ENCODE data around the gene NEK6.

The NEK6 gene

DNA sequence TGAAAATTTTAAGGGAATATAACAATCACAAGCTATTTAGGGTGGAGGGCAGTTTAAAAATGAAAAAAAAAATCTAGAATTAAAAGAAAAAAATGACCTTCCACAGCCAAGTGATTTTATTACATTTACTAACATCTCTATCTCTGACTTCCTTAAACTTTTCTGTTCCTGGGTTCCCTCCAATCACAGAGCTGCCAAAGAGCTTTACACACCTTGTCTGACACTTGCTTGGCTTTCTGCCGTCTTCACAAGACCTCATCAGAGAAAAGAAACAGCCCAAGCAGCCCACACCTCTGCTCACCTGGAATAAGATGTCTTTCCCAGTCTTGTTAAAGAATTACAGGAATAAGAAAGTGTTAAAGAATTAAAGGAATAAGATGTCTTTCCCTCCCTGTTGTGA lies 118.6 kb downstream of the NEK6 start:
- H3K27ac ChIP-seq: no peak overlapping the region

GRCh38 chr9:124377551-124378406 lies 120.0 kb downstream of the NEK6 start:
- TF ChIP-seq, protein P1, sequence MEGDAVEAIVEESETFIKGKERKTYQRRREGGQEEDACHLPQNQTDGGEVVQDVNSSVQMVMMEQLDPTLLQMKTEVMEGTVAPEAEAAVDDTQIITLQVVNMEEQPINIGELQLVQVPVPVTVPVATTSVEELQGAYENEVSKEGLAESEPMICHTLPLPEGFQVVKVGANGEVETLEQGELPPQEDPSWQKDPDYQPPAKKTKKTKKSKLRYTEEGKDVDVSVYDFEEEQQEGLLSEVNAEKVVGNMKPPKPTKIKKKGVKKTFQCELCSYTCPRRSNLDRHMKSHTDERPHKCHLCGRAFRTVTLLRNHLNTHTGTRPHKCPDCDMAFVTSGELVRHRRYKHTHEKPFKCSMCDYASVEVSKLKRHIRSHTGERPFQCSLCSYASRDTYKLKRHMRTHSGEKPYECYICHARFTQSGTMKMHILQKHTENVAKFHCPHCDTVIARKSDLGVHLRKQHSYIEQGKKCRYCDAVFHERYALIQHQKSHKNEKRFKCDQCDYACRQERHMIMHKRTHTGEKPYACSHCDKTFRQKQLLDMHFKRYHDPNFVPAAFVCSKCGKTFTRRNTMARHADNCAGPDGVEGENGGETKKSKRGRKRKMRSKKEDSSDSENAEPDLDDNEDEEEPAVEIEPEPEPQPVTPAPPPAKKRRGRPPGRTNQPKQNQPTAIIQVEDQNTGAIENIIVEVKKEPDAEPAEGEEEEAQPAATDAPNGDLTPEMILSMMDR (IDR thresholded peaks at IDR 0.05): no peak
- TF ChIP-seq ZFX (IDR thresholded peaks at IDR 0.05; ENCODE audit: borderline replicate concordance): no peak
- no peak overlapping the region for H3K27ac ChIP-seq

More for the DNA sequence above, 118.6 kb downstream of the NEK6 start:
- TF ChIP-seq, protein P1 (IDR thresholded peaks at IDR 0.05): no peak
- no peak for TF ChIP-seq ZFX (IDR thresholded peaks at IDR 0.05; ENCODE audit: borderline replicate concordance)

DNA sequence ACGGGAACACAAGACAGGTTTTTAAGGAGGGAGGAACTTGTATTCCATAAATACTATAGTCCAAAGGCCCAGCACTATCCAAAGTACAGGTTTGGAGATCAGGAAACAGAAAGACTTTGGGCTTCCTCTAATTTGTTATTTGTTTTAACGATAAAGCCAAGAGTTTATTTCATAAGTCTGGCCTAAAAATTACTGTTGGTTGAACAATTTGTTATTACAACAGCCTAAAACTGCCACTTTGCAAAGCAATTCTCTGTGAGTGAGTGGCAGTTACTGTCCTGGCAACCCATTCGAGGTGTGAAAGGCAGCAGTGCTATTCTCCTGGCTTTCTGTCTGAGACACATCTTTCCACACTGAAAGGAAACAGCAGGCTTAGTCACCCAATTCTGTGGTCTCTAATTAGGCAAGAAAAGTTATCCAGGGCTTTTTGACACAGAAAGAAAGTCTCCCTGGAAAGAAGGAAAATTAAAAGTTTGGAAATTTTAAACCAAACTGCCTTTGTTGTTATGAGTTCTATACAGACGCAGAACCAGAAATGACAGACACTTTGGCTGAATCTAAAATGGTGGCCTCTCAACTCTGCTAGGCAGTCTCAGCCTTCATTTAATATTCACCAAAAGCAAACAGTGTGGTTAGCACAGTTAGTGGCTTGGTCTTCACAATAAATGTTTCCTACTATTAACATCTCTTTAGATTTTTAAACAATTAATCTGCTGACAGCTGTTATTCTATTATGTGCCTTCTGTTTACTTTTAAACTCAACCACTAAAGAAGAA lies 123.6 kb downstream of the NEK6 start:
- TF ChIP-seq, protein P1 (IDR thresholded peaks at IDR 0.05): no peak
- TF ChIP-seq ZFX (IDR thresholded peaks at IDR 0.05; ENCODE audit: borderline replicate concordance): no peak
- H3K27ac ChIP-seq: no peak overlapping the region

DNA sequence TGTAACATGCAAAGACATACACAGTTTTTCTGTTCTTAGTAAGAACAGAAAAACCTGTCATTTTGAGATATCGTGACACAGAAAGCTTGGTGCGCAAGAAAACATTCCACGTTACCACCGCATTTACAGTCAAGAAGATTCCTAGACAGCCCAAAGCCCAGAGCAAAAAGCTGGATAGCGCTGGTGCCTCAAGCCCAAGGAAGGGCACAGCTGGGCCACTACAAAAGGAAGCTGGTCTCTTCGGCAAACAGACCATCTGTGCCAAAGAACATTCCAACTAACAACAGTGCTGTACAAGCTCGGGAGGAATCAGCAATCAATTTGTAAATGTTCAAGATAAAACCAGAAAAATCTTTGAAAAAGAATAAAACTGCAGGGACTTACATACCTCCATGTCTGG lies 126.5 kb downstream of the NEK6 start:
- no peak overlapping the region for H3K27ac ChIP-seq
- no peak for TF ChIP-seq ZFX (IDR thresholded peaks at IDR 0.05; ENCODE audit: borderline replicate concordance)
- TF ChIP-seq, protein P1 (IDR thresholded peaks at IDR 0.05): no peak

- no peak overlapping the region for H3K27ac ChIP-seq
- TF ChIP-seq ZFX (IDR thresholded peaks at IDR 0.05; ENCODE audit: borderline replicate concordance): no peak
- TF ChIP-seq, protein P1 (IDR thresholded peaks at IDR 0.05): no peak
Observed at GRCh38 chr9:124384846-124385245, 127.1 kb downstream of the NEK6 start.

- H3K27ac ChIP-seq: no peak overlapping the region
- no peak for TF ChIP-seq ZFX (IDR thresholded peaks at IDR 0.05; ENCODE audit: borderline replicate concordance)
- TF ChIP-seq, protein P1 (IDR thresholded peaks at IDR 0.05): no peak
Observed at GRCh38 chr9:124385623-124386022, 127.9 kb downstream of the NEK6 start.

GRCh38 chr9:124386201-124386600 lies 128.5 kb downstream of the NEK6 start:
- TF ChIP-seq ZFX (IDR thresholded peaks at IDR 0.05; ENCODE audit: borderline replicate concordance): no peak
- TF ChIP-seq, protein P1 (IDR thresholded peaks at IDR 0.05): no peak
- no peak overlapping the region for H3K27ac ChIP-seq

Measured in 22Rv1 (cell line).